Measurements from ENCODE around the gene UNCX.

GRCh38 chr7:1187127-1187526, 45.5 kb upstream of the UNCX start:
- no peak for TF ChIP-seq CTCF (IDR thresholded peaks at IDR 0.05 in 2 of 3, conservative IDR thresholded peaks at IDR 0.05 in 1 of 3; ENCODE audit: insufficient read depth in 2 of 3, low read depth in 1 of 3, low read length in 3 of 3)
- no peak for TF ChIP-seq NFE2 (IDR thresholded peaks at IDR 0.05; ENCODE audit: low read depth)
- no peak for TF ChIP-seq ZNF274 (IDR thresholded peaks at IDR 0.05; ENCODE audit: borderline replicate concordance, low read depth, low read length)
- no peak for TF ChIP-seq POLR2A (conservative IDR thresholded peaks at IDR 0.05)
- TF ChIP-seq MYC (IDR thresholded peaks at IDR 0.05; ENCODE audit: low read depth, low read length), result no peak
- TF ChIP-seq MYC (CRISPR knock-in tag; IDR thresholded peaks at IDR 0.05; ENCODE audit: borderline replicate concordance, low read depth), result no peak
